Measurements from ENCODE around the gene OR2A5. TPM values are rescaled to one million over a fixed set of nuclear protein-coding genes. Genes with fewer than 3 reads are reported as not detected.

Gene OR2A5
- total and polyA plus RNA-seq, 2 of the 8 experiments (the other 6 are each of a cell fraction or from before 2014, with no cell fraction given): not detected

DNA sequence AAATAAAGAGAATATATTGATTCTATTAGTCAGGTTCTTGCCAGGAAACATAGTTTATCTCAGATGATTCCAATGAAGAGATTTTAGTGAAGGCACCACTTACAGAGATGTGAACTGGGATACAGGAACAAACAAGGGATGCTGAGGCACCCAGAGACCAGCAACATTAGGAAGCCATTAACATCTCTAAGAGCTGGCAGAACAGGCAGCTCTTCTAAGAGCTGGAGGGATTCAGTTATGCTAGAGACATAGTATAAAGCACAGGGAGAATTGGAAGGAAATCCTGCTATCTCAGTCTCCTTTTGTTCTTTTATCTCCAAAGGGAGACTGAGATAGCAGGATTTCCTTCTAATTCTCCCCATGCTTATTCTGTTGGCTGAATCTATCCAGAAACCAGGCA lies 26.6 kb upstream of the OR2A5 start:
- Histone ChIP-seq H2BK120ac (replicated peaks; ENCODE audit: low read depth, low read length) (no peak overlapping the region), H3K36me3 (ENCODE audit: control insufficient read depth in 2 of 4, insufficient read depth in 4 of 4, low read length in 3 of 4) (no peaks in the 10 kb centered on the region), H3K23me2 (ENCODE audit: low read depth, low read length) (no peaks in the 10 kb centered on the region), H3K4me2 (ENCODE audit: insufficient read depth in 1 of 2, low read depth in 2 of 2, low read length in 2 of 2) (no peak overlapping the region), H2BK20ac (ENCODE audit: low read length) (no peak overlapping the region), H3K18ac (ENCODE audit: extremely low read depth, low read length) (no peak overlapping the region), H3K9me3 (ENCODE audit: insufficient read depth in 2 of 2, low read depth in 1 of 2, low read length in 1 of 2) (no peaks in the 10 kb centered on the region), H4K20me1 (replicated peaks in 1 of 2; ENCODE audit: control insufficient read depth in 1 of 2, insufficient read depth in 2 of 2, low read length in 2 of 2) (no peaks in the 10 kb centered on the region), H3K4me1 (replicated peaks in 1 of 4; ENCODE audit: control insufficient read depth in 3 of 4, insufficient read depth in 4 of 4, low read length in 3 of 4) (no peaks in the 10 kb centered on the region; a peak in 1 of 7 replicates), H3K4me3 (ENCODE audit: extremely low read depth in 1 of 4, insufficient read depth in 2 of 4, low read depth in 3 of 4, low read length in 4 of 4) (no peak overlapping the region), H3K27me3 (replicated peaks in 1 of 4; ENCODE audit: control insufficient read depth in 3 of 4, extremely low read depth in 1 of 4, insufficient read depth in 3 of 4, low read length in 3 of 4) (no peaks in the 10 kb centered on the region), H4K8ac (ENCODE audit: extremely low read depth, insufficient read depth, low read length) (no peak overlapping the region), H2AFZ (ENCODE audit: low read length) (no peak overlapping the region), H3K14ac (ENCODE audit: insufficient read length) (no peak overlapping the region), H3K27ac (ENCODE audit: low read depth, low read length) (no peak overlapping the region), H3K23ac (ENCODE audit: insufficient read length) (no peak overlapping the region), H3K4ac (replicated peaks; ENCODE audit: insufficient read length, low read depth, low read length) (no peak overlapping the region), H4K5ac (ENCODE audit: insufficient read length, low read depth, low read length) (no peak overlapping the region), H2BK5ac (ENCODE audit: low read depth, low read length) (no peak overlapping the region), H4K91ac (replicated peaks; ENCODE audit: insufficient read length, low read length) (no peak overlapping the region), H3K79me1 (ENCODE audit: low read depth, low read length) (no peaks in the 10 kb centered on the region), H3K56ac (replicated peaks; ENCODE audit: insufficient read length, low read depth, low read length) (no peak overlapping the region), H3K9ac (replicated peaks in 1 of 4; ENCODE audit: extremely low read depth in 1 of 4, low read depth in 3 of 4, low read length in 3 of 4) (no peak overlapping the region), H3K79me2 (ENCODE audit: control insufficient read depth in 1 of 2, insufficient read depth in 2 of 2, low read length in 2 of 2) (no peaks in the 10 kb centered on the region), H2AK5ac (ENCODE audit: low read depth, low read length) (no peak overlapping the region), H2BK12ac (ENCODE audit: low read depth, low read length) (no peak overlapping the region), H2BK15ac (ENCODE audit: low read length) (no peak overlapping the region)
- FAIRE-seq: no peak
- ChIA-PET CTCF (ENCODE audit: partially characterized antibody) (interaction anchor here (0.8 to 1.4 kb wide), 3 partner anchors 10 to 285 kb away, joined by 3 read pairs; no protein-coding TSS in a partner anchor), POLR2A (ENCODE audit: partially characterized antibody) (no interaction called here)
- TF ChIP-seq TEAD4 (IDR thresholded peaks at IDR 0.05; ENCODE audit: low read depth, low read length) (no peak), SIN3A (conservative IDR thresholded peaks at IDR 0.05 in 1 of 2, IDR thresholded peaks at IDR 0.05 in 1 of 2; ENCODE audit: low read depth in 1 of 2, low read length in 2 of 2) (no peak), KDM1A (IDR thresholded peaks at IDR 0.05; ENCODE audit: borderline replicate concordance, low read length) (no peak), RFX5 (IDR thresholded peaks at IDR 0.05; ENCODE audit: borderline replicate concordance, low read depth, low read length) (no peak), POLR2AphosphoS5 (IDR thresholded peaks at IDR 0.05; ENCODE audit: low read depth, low read length) (no peak), TAF7 (optimal IDR thresholded peaks at IDR 0.05; ENCODE audit: borderline replicate concordance, low read depth, low read length) (no peak), POU5F1 (IDR thresholded peaks at IDR 0.05; ENCODE audit: low read depth, low read length) (no peak), NANOG (IDR thresholded peaks at IDR 0.05; ENCODE audit: insufficient read depth, low read depth, low read length, poor library complexity, severe bottlenecking) (no peak), PHF8 (conservative IDR thresholded peaks at IDR 0.05; ENCODE audit: low read depth, low read length) (no peak), RXRA (IDR thresholded peaks at IDR 0.05; ENCODE audit: insufficient read depth, low read depth, low read length) (no peak), SIX5 (IDR thresholded peaks at IDR 0.05; ENCODE audit: low read depth, low read length) (no peak), EP300 (IDR thresholded peaks at IDR 0.05; ENCODE audit: borderline replicate concordance in 1 of 2, low read depth in 2 of 2, low read length in 2 of 2) (no peak), CBX5 (IDR thresholded peaks at IDR 0.05; ENCODE audit: low read depth, low read length) (no peak), ASH2L (IDR thresholded peaks at IDR 0.05; ENCODE audit: low read length) (no peak)
- TF ChIP-seq, protein P1, sequence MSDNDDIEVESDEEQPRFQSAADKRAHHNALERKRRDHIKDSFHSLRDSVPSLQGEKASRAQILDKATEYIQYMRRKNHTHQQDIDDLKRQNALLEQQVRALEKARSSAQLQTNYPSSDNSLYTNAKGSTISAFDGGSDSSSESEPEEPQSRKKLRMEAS (IDR thresholded peaks at IDR 0.05): no peak
- DNase-seq (ENCODE audit: low read depth in 1 of 2, low spot score in 2 of 2): no peak

All from H1 (cell line).